MM.1S (cell line): Measurements from ENCODE around the gene CD28.

Experiments
- EZH2 ChIP-seq: fragments of 300-600 bp; sonication (generic); optimal IDR thresholded peaks from 2 replicates; pipeline ENCODE3; 2017; ENCODE audit warnings: low read depth, mild to moderate bottlenecking, antibody characterized with exemption, low read length, mixed read lengths
- EZH2phosphoT487 ChIP-seq: fragments of 300-600 bp; sonication (generic); IDR thresholded peaks from 2 replicates; pipeline ENCODE4 v1.6.1; 2018; ENCODE audit warnings: antibody characterized with exemption, low read length
- TF ChIP-seq, protein P1 (sequence below): fragments of 300-600 bp; sonication (generic); IDR thresholded peaks from 2 replicates; pipeline ENCODE4 v1.5.1; 2016; ENCODE audit warnings: antibody characterized with exemption, low read length, mixed read lengths

DNA sequence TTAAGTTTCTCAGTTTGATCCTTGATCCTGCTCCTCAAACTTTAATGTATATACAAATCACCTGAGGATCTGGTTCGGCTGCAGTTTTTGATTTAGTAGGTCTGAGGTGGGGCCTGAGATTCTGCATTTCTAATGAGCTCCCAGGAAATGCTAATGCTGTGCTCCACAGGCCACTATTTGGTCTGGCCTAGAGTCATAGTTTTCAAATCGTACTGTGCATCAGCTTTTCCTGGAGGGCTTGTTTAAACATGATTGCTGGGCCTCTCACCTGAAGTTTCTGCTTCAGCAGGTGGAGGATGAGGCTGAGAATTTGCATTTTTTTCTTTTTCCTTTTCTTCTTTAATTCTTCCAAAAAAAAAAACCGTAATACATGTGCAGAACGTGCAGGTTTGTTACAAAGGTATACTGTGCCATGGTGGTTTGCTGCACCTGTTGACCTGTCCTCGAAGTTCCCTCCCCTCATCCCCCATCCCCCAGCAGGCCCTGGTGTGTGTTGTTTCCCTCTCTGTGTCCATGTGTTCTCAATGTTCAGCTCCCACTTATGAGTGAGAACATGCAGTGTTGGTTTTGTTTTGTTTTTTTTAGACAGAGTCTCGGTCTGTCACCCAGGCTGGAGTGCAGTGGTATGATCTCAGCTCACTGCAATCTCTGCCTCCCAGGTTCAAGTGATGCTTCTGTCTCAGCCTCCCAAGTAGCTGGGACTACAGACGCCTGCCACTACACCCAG lies 42.2 kb upstream of the CD28 start:
- TF ChIP-seq EZH2 (no peak), EZH2phosphoT487 (no peak)
- TF ChIP-seq, protein P1, sequence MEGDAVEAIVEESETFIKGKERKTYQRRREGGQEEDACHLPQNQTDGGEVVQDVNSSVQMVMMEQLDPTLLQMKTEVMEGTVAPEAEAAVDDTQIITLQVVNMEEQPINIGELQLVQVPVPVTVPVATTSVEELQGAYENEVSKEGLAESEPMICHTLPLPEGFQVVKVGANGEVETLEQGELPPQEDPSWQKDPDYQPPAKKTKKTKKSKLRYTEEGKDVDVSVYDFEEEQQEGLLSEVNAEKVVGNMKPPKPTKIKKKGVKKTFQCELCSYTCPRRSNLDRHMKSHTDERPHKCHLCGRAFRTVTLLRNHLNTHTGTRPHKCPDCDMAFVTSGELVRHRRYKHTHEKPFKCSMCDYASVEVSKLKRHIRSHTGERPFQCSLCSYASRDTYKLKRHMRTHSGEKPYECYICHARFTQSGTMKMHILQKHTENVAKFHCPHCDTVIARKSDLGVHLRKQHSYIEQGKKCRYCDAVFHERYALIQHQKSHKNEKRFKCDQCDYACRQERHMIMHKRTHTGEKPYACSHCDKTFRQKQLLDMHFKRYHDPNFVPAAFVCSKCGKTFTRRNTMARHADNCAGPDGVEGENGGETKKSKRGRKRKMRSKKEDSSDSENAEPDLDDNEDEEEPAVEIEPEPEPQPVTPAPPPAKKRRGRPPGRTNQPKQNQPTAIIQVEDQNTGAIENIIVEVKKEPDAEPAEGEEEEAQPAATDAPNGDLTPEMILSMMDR: no peak
